ENCODE data around the gene ASNSD1.
A peak's percentile ranks its signal among the peaks of the same experiment; 100 is the strongest.

ASNSD1 gene

DNA sequence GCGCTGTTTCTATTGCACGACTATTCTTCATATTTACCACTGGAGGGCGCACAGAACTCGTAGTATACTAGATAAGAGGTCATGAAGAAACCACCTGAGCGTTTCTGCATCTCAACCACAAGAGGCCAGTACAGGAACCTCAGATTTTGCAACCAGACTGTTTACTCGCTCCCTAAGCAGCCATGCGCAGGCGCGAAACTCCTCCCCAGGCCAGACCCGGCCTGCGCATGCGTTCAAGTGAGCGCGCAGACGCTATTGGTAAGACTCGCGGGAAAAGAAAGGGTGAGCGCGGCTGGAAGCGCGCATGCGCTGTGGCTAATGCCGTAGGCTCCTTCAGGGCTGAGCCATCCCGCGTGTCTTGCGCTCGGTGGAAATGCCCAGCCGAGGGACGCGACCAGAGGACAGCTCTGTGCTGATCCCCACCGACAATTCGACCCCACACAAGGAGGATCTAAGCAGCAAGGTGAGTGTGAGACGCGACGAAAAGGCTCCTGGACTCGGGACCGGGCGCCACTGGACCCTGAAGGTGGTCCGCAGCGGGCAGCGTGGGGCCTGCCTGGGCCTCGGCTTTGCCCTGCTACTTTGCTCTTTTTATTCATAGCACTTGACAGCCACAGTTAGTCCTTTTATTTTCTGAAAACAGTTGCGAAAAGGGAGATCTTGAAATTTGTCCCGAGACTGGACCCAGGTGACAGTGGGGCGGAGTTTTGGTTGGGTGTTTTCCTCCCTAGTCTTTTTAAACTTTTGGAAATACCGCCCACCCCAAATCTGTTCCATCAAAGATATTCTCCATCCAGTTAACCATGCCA lies at the start of gene ASNSD1:
ASNSD1 (plus strand) TSS at position 312 of the 809 bp plus-strand sequence. CDS start 4,674 bp downstream, outside the sequence.
- peak; percentile 98 for DNase-seq (ENCODE audit: low read depth)

DNA sequence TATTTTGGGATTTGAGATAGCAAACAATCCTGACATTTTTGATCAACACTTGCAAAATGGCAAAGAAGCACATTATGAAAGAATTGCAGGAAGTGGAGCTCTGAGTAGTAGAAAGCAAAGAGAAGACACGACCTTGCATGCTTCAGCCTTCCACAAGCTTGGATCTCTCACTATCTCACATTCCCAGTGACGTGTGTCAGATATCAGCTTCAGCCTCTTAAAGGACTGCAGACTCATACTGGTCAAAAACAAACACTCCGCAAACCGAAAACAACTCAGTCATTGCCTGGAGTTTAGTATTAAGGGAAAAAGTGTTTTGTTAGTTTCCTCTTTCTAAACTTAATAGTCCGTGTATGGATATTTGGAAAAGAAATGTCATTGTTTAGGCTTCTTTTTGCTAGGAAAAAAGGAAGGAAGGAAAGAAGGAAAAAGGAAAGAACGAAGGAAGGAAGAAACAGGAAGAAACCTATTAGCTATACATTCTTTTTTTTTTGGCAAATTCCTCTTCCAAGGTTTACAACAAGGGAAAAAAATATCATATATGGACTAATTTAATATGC lies 48.1 kb upstream of the ASNSD1 start:
- DNase-seq (ENCODE audit: low read depth), result no peak

DNA sequence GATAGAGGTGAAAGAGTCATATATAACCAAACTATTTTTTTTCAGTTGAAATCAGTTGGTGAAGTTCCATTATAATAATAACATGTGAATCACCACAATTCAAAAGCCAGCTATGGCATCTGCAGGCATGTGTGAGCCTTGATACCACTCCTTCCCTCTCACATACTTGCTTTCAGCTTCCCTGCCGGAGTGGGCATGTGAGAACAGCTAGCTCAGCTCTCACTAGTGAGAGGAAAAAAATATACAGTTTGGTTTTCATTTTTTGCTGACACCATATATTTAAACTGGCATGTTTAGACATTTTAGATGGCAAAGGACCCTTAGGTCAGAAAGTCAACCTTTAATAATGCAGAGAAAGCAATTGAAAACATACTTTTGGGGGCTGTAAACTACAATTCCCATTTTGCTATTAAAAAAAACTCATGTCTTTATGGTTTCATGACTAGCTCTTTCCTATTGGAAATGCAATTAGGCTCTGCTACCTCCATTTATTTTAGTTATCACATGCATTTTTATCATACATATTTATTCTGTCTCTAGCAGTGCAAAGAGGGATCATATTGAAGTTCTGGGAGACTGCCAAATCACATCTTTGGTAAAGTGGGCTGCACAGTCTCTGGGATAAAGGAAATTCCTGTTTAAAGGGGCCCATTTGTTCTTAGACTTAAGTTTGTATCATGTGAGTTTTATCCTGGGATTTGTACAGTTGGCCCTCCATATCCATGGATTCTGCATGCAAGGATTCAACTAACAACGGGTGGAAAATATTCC lies 47.4 kb upstream of the ASNSD1 start:
- no peak for DNase-seq (ENCODE audit: low read depth)

DNA sequence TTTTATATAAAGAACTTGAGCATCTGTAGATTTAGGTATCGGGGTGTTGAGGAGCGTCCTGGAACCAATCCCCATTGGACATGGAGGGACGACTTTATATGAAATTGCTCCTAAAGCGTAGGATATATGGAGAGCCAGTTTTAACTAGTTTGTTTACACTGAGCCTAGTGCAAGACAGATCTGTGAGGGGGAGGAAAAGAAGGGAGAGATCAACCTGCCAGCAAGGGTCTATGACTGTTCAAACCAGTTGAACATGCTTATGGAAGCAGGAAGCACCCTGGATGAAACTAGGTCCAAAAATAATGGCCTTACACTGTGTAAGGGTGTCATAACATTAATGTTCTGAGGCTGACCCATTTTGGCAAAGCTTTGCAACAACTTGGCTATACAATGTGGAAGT lies 46.7 kb upstream of the ASNSD1 start:
- DNase-seq (ENCODE audit: low read depth), result no peak

DNA sequence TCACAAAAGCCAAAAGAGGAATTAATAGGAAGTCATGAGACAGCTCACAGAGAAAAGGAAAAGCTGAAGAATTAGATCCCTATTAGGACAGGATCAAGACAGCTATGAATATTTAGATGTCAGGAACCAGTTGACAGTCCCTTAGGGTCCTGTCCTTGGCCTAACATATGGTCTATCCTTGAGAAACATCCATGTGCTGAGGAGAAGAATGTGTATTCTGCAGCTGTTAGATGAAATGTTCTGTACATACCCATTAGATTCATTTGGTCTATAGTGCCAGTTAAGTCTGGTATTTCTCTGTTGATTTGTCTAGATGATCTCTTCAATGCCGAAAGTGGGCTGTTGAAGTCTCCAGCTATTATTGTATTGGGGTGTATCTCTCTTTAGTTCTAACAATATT lies 43.1 kb upstream of the ASNSD1 start:
- no peak for DNase-seq (ENCODE audit: low read depth)

DNA sequence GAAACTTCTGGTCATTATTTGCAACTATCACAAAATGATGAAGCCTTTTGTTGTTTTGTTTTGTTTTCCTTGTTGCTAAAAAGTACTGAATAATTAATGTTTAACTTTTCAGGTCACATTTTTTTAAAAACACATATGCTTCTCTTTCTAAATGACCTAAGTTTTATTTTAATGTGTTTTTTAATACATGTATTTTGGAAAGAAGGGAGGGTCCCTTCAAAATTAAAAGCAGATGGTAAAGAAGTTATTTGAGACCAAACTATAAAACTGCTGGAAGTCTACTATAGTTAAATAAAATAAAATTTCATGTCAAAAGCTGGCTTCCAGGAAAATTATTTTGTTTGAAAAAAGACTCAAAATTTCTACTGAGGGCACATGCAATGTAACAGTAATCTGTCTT lies 39.5 kb upstream of the ASNSD1 start:
- no peak for DNase-seq (ENCODE audit: low read depth)

DNA sequence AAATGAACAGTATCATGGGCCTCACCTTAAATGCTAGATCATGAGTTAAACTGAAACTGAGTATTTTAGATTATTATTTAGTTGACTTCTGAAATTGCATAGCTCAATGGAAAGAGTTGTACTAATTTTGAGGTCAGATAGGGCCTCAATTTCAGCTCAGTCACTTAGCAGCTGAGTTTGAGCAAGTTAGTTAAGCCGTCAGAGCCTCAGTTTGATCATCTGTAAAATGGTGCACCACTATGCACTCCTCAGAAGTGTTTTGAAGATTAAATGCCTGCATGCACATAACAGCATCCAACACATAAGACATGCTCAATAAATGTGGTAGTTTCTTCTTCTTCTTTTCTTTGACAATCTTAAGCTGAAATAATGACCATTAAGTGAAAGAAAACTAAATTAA lies 38.2 kb upstream of the ASNSD1 start:
- no peak for DNase-seq (ENCODE audit: low read depth)

DNA sequence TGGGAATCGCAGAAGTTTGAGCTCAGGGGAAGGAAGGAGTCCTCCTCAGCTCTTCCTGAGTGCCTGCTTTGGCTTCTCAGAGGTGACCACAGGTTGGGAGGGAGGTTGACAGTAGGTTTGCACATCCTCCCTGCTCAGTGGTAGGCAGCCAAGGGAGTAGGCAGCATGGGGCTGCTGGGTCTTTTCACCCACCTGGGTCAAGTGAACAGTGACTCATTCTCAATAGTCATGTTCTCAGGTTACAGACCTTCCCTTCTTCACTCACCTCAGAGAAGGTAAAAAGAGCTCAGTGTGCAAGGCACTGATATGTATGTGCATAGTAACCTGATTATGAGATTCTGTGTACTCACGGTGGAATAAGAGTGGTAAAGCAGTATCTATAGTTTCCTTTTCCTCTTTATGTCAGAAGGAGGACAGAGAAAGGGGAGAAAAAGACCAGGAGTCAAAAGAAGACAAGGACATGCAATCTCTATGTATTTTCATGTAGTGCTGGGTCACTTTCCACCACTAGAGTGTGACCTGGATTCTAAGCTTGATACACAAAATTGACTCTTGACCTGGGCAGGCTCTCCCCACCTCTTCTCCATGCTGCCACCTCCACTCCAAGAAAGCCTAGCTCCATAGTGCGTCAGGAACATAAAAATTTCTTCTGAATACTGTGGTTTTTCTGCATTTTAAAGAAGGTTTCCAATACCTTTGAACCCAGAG lies 36.5 kb upstream of the ASNSD1 start:
- no peak for DNase-seq (ENCODE audit: low read depth)

DNA sequence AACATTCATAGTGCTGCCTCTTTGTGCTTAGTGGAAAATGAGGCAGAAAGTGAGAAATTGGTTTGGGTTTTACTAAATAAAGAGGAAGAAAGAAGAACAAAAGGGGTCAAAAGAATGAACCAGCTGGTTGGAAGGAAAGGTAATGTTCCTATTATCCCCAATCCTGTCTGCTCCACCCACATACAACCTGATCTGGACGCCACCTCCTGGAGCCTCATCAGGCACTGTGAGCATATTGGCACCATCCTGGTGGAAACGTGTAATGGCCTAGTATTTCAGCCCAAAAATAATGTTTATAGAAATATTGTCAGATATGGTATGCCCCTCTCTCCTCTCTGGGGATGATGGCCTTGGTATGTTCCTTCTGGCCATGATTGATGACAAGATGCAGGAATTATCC lies 35.6 kb upstream of the ASNSD1 start:
- DNase-seq (ENCODE audit: low read depth), result no peak

DNA sequence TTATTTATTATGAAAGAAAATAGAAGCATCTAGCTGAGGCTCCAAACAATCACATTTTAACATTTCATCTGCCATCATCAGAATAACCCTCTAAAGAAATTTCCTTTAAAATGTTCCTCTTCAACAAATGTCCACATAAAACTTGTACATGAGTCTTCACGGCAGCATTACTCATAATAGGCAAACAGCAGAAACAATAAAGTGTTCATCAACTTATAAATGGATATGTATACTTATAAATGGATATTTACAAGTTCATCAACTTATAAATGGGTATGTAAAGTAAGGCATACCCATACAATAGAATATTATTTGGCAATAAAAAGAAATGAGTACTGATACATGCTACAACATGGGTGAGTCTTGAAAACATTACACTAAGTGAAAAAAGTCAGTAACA lies 33.5 kb upstream of the ASNSD1 start:
- no peak for DNase-seq (ENCODE audit: low read depth)

DNA sequence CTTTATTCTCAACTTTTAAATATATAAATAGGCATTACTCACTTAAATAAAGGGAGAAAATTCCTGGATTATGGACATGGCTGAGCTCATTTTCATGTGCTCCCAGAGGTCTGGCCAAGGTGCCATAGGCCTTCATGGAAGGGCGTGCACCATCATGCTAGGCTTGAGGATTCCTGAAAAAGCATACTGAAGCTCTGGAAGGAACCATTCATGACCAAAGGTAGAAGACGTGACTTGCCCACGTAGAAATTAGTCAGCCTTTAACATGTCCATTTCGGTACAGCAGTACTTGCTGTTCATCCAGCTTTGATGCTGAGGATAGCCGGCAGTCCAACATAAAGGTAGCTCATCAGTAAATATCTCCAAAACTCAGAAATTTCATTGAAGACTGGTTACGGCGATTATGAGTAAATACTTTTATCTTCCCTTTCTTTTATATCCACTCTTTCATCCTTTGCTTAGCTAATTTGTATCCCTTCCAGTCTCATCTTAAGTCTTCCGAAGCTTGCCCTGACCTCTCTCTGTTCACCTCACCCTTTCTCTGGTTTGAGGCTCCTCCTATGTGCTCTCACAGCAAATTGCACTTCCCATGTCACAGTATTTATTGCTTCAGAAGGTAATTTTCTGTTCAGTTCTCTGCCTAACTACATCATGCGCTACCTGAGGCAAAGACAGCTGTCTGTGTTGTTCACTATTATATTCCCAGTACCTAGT lies 32.3 kb upstream of the ASNSD1 start:
- DNase-seq (ENCODE audit: low read depth), result no peak

DNA sequence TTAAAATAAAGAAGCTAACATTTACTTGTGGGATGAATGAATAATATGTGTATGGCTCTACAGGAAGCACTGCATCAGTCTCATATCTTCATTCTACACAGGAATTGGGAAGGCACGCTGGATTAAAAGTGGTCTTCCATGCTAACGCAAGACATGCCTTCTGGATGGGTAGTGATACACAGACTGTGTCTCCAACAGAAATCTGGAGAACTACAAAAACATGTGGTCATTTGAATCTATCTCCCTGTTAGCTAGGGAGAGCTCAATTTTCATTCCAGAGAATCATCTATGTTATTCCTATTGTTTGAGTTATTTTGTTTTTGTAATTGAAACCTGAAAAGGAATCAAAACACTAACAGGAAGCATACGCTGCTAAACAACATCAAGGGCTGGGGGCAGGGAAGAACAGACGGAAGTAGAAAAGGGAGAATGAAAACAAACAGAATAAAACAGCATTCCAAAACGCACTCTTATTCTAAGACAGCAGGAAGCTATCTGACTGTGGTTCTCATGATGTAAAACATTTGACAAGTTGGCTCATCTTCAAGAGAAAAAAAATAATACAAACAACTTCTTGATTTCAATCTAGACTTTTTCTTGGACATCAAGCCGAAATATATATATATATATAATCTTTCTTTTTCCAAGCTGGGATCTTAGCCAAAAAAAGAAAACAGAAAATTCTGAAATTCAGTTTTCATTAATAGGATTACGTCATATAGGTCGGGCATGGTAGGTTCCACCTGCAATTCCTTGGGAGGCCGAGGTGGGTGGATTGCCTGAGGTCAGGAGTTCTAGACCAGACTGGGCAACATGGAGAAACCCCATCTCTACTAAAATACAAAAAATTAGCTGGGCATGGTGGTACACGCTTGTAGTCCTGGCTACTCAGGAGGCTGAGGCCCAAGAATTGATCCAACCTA lies 31.5 kb upstream of the ASNSD1 start:
- no peak for DNase-seq (ENCODE audit: low read depth)

DNA sequence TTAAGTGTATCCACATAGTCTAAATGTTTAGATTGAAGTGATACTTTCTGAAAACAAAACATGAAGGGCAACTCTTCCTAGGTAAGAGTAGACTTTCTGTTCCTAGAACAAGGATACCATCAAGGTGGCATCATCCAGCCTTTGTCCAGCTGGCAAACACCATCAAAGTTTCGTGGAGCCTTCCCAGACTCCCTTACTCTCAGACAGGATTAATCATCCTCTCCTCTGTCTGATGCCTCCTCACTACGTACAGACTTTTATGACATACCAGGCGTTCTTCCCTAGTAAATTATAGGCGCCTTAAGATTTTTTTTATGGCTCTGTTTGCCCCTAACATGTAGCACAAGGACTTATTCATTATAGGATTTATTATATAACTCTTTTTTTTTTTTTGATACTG lies 29.4 kb upstream of the ASNSD1 start:
- DNase-seq (ENCODE audit: low read depth), result no peak

DNA sequence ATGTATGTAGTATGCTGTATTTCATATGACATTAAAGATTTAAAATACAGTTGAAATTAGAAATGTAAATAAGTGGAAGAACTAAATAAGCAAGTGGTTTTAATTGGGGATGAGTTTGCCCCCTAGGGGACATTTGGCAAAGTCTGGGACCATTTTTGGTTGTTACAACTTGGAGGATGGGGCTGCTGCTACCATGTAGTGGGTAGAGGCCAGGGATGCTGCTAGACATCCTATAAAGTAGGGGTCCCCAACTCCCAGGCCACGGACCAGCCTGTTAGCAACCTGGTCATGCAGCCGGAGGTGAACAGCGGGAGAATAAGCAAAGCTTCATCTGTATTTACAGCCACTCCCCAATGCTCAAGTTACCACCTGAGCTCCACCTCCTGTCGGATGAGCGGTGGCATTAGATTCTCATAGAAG lies 27.9 kb upstream of the ASNSD1 start:
- DNase-seq (ENCODE audit: low read depth), result no peak

DNA sequence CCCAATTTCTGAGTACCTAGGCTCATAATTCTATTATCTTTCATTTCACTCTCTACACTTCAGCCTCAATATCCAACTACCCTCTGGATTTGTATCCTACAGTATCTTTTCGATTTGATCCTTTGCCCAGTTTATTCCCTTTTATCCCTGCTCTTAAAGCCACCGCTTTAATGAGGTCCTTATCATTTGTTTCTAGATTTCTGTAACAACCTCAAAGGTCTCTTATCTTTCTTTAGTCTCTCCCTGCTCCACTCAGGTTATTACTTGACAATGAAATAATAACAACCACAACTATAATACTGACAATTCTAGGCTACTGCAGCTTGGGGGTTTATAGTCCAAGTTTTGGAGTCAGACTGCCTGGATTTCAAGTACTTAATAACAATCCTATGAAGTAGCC lies 25.9 kb upstream of the ASNSD1 start:
- DNase-seq (ENCODE audit: low read depth), result no peak

DNA sequence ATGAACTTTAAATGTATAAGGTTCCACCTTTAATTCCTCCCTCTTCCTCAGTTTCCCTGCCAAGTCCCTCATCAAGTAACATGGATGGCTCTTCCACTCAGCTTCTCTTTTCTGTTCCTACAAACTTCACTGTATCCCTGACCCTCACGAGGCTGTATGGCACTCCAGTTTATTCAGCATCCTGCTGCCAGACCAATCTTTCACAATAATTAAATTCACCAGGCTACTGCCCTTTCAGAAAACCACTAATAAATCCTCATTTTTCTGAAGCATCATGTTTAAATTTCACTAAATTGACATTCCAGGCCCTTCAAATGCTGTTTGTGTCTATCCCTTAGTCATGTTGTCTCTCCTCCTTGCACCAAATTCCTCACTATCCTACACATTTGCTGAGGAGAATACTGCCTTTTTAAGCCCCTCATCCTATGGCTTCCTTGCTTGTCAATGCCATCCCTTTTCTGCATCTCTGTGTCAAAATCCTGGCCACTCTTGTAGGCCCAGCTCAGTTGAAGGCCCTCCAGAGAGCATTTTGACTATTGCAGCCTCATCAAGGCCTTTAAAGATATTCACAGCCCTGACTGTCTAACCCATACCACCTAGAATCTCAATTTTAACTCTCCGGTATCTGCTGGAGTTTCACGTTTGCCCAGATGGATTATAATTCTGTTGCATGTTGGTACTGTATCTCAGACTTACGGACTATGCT lies 22.8 kb upstream of the ASNSD1 start:
- DNase-seq (ENCODE audit: low read depth), result no peak

DNA sequence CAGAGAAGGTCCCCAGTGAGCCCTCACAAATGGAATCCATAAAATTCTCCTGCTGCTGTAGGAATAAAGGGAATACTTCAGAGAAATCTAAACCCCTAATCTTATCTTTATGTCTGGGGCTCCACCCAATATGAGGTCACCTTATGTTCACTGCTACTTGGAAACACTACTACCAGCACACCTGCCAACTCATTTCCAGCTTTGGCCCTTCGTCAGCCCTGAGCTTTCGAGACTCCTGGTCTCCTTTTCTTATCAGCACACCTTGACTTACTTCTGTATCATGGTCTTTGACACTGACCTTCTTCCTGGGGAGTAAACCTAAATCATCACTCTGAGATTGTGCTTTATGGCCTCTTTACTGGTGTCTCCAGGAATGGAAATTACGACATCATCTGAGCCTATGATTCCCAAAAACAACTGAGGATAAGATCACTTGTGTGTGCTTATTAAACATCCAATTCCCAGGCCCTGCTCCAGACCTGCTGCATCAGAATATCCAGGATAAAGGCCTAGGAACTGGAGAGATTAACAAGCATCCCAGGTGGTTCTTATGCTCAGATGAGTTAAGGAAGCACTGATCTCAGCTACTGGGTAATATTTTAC lies 22.2 kb upstream of the ASNSD1 start:
- no peak for DNase-seq (ENCODE audit: low read depth)

DNA sequence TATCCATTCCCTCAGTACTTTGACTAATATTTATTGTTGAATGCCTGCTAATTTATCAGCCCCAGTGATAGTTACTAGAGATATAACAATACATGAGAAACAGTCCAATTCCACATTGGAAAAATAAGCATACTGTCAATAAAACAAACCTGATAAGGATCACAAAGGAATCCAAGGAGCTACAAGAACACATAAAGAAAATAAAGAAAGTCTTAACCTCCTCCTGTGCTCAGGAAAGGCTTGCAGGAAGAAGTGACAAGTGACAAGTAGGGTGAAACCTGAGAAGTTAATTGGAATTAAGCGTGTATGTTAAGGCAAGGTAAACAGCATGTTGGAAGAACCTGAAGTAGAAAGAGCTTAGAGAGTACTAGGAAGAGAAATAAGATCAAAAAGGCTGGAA lies 20.3 kb upstream of the ASNSD1 start:
- no peak for DNase-seq (ENCODE audit: low read depth)

DNA sequence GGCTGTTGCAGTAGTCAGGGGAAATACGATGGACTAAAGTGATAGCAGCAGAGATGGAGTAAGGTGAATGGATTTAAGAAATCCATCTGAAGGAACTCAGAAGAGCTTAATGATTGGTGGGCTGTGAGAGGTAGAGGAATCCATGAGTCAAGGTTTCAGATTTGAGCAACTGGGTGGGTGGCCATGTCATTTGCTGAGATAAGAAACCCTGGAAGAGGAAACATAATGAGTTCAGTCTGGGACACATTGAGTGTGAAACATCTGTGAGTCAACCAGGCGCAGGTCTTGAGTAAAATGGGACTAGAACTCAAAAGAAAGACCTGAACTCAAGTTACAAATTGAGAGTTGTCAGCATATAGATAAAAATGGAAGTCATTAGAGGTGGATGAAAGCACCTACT lies 19.7 kb upstream of the ASNSD1 start:
- DNase-seq (ENCODE audit: low read depth), result no peak

DNA sequence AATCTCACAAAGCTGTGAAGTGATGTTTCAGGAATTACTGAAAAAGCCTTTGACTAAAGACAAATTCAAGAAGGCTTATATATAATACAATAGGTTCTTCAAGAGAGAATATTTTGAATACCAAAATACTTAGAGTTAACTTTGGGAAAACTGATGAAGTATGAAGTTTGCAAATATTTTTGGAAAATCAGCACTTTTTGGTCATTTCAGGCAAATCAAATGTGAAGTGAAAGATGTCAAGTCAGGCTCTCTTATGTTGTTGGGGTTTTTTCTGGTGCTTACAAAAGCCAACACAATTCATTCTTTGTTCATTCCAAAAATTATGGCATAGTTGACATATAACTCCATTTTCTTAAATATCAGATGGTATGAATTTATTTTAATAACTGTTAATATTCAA lies 14.7 kb upstream of the ASNSD1 start:
- no peak for DNase-seq (ENCODE audit: low read depth)

Data from stimulated activated CD8-positive, alpha-beta memory T cell treated with anti-CD3 and anti-CD28 coated beads, Interleukin-12 subunit alpha, Interleukin-12 subunit beta, amount 100 ng/mL, for 4 hours (primary cell).